KMS-11 (cell line): ENCODE measurements around the gene CEP19.

Experiments
- H2AFZ ChIP-seq: fragments of 200-600 bp; sonication (generic); 2 replicates; pipeline ENCODE4 v1.6.1; 2016; ENCODE audit warnings: antibody characterized with exemption, mixed run types, low read depth
- H3K27ac ChIP-seq: fragments of 200-600 bp; sonication (generic); 2 replicates; pipeline ENCODE4 v1.6.1; 2016; ENCODE audit warnings: mild to moderate bottlenecking, mixed run types
- H3K27me3 ChIP-seq: fragments of 200-600 bp; sonication (generic); 2 replicates; pipeline ENCODE4 v1.6.1; 2017; ENCODE audit warnings: mild to moderate bottlenecking, low read depth, mixed run types, moderate library complexity; ENCODE audit not compliant: insufficient read depth
- H3K36me3 ChIP-seq: fragments of 200-600 bp; sonication (generic); 2 replicates; pipeline ENCODE4 v1.6.1; 2017; ENCODE audit warnings: mild to moderate bottlenecking, mixed run types; ENCODE audit not compliant: insufficient read depth
- H3K4me1 ChIP-seq: fragments of 200-600 bp; sonication (generic); 2 replicates; pipeline ENCODE4 v1.6.1; 2016; ENCODE audit warnings: mild to moderate bottlenecking, low read depth, mixed run types; ENCODE audit not compliant: poor library complexity, severe bottlenecking
- H3K4me2 ChIP-seq: fragments of 200-600 bp; sonication (generic); 2 replicates; pipeline ENCODE4 v1.7.0; 2016; ENCODE audit warnings: mild to moderate bottlenecking, mixed run types
- H3K4me3 ChIP-seq: fragments of 200-600 bp; sonication (generic); IDR thresholded peaks from 2 replicates; pipeline ENCODE4 v1.6.1; 2017; ENCODE audit warnings: low read depth, low read length, mixed read lengths; ENCODE audit not compliant: insufficient read depth
- H3K79me2 ChIP-seq: fragments of 200-600 bp; sonication (generic); 2 replicates; pipeline ENCODE4 v1.6.1; 2016; ENCODE audit warnings: low read depth, mixed run types; ENCODE audit not compliant: insufficient read depth
- H3K9ac ChIP-seq: fragments of 200-600 bp; sonication (generic); 2 replicates; pipeline ENCODE4 v1.6.1; 2016; ENCODE audit warnings: mild to moderate bottlenecking, mixed run types
- H4K20me1 ChIP-seq: fragments of 200-600 bp; sonication (generic); 2 replicates; pipeline ENCODE4 v1.6.1; 2016; ENCODE audit warnings: mild to moderate bottlenecking, mixed run types; ENCODE audit not compliant: insufficient read depth
- CTCF ChIP-seq: fragments of 200-600 bp; sonication (generic); conservative IDR thresholded peaks from 2 replicates; pipeline ENCODE4 v1.6.1; 2017; ENCODE audit warnings: low read depth, mild to moderate bottlenecking, antibody characterized with exemption, low read length, moderate library complexity, mixed read lengths

Gene CEP19

GRCh38 chr3:196667056-196667825, 44.8 kb downstream of the CEP19 start:
- H3K9ac ChIP-seq: no peak overlapping the region

GRCh38 chr3:196666001-196666867, 45.8 kb downstream of the CEP19 start:
- Histone ChIP-seq H3K27me3 (no peaks in the 10 kb centered on the region), H3K36me3 (no peaks in the 10 kb centered on the region), H3K4me2 (no peak overlapping the region), H3K9ac (no peak overlapping the region), H2AFZ (no peak overlapping the region), H3K27ac (no peak overlapping the region), H3K4me3 (no peak overlapping the region), H3K4me1 (no peaks in the 10 kb centered on the region), H3K79me2 (no peaks in the 10 kb centered on the region), H4K20me1 (no peaks in the 10 kb centered on the region)
- TF ChIP-seq CTCF: no peak

More at GRCh38 chr3:196667056-196667825, 44.8 kb downstream of the CEP19 start:
- Histone ChIP-seq H3K4me2 (no peak overlapping the region), H3K4me1 (no peaks in the 10 kb centered on the region), H3K27ac (no peak overlapping the region), H4K20me1 (no peaks in the 10 kb centered on the region), H2AFZ (no peak overlapping the region), H3K79me2 (no peaks in the 10 kb centered on the region), H3K4me3 (no peak overlapping the region), H3K36me3 (no peaks in the 10 kb centered on the region), H3K27me3 (no peaks in the 10 kb centered on the region)
- no peak for TF ChIP-seq CTCF

GRCh38 chr3:196662711-196663571, 49.1 kb downstream of the CEP19 start:
- Histone ChIP-seq H3K4me3 (no peak overlapping the region), H3K36me3 (no peaks in the 10 kb centered on the region), H4K20me1 (no peaks in the 10 kb centered on the region), H3K27ac (no peak overlapping the region), H3K4me1 (no peaks in the 10 kb centered on the region), H3K79me2 (no peaks in the 10 kb centered on the region), H3K9ac (no peak overlapping the region), H3K4me2 (no peak overlapping the region), H2AFZ (no peak overlapping the region), H3K27me3 (no peaks in the 10 kb centered on the region)
- no peak for TF ChIP-seq CTCF

GRCh38 chr3:196662033-196662432, 50.0 kb downstream of the CEP19 start:
- no peaks in the 10 kb centered on the region for H3K4me1 ChIP-seq
- no peaks in the 10 kb centered on the region for H4K20me1 ChIP-seq
- H3K27me3 ChIP-seq: no peaks in the 10 kb centered on the region
- no peak overlapping the region for H3K27ac ChIP-seq
- H3K9ac ChIP-seq: no peak overlapping the region
- no peak overlapping the region for H3K4me2 ChIP-seq
- no peaks in the 10 kb centered on the region for H3K36me3 ChIP-seq
- no peak overlapping the region for H3K4me3 ChIP-seq
- H2AFZ ChIP-seq: no peak overlapping the region
- TF ChIP-seq CTCF: no peak
- H3K79me2 ChIP-seq: no peaks in the 10 kb centered on the region
